A673 (cell line): ENCODE results near the gene MTFMT. TPM values are rescaled to one million over a fixed set of nuclear protein-coding genes. Genes with fewer than 3 reads are reported as not detected.

Experiments
- BruUV-seq: library from RNA; stranded (reverse); fragments of 400-500 nt; replicated peaks from 2 replicates; lab custom pipeline; 2021; lab: Mats Ljungman, UMichigan
- CTCF ChIA-PET: fragments of 300-600 bp; sonication (Branson Sonifier 250); formaldehyde crosslinking; loops from one replicate; lab custom pipeline; 2022; ENCODE audit warnings: antibody characterized with exemption; lab: Charles Lee
- POLR2A ChIA-PET: fragments of 300-600 bp; sonication (Branson Sonifier 250); formaldehyde crosslinking; loops from one replicate; lab custom pipeline; 2022; ENCODE audit warnings: antibody characterized with exemption; ENCODE audit not compliant: low non-redundant PET; lab: Charles Lee
- DNase-seq: peaks from one replicate; pipeline ENCODE4 v3.0.0-alpha.2; 2015; ENCODE audit warnings: low spot score
- H3K27ac ChIP-seq: fragments of 200-600 bp; sonication (generic); 2 replicates; pipeline ENCODE4 v1.5.1; 2016; ENCODE audit warnings: mixed run types, low read depth, mild to moderate bottlenecking, mixed read lengths, antibody characterized with exemption, low read length; ENCODE audit not compliant: poor library complexity, severe bottlenecking
- H3K27me3 ChIP-seq: fragments of 200-600 bp; sonication (generic); replicated peaks from 2 replicates; pipeline ENCODE4 v1.6.1; 2017; ENCODE audit warnings: mixed run types, low read depth, mild to moderate bottlenecking, mixed read lengths, antibody characterized with exemption, low read length; ENCODE audit not compliant: insufficient read depth, poor library complexity
- H3K36me3 ChIP-seq: fragments of 200-600 bp; sonication (generic); 2 replicates; pipeline ENCODE4 v1.6.1; 2016; ENCODE audit warnings: mixed run types, mild to moderate bottlenecking, mixed read lengths, antibody characterized with exemption, low read length; ENCODE audit not compliant: insufficient read depth, poor library complexity, severe bottlenecking
- H3K4me1 ChIP-seq: fragments of 200-600 bp; sonication (generic); 2 replicates; pipeline ENCODE4 v1.6.1; 2017; ENCODE audit warnings: mixed run types, mild to moderate bottlenecking, mixed read lengths, antibody characterized with exemption, low read length; ENCODE audit not compliant: insufficient read depth, poor library complexity, severe bottlenecking
- H3K4me3 ChIP-seq: fragments of 200-600 bp; sonication (generic); 2 replicates; pipeline ENCODE4 v1.5.1; 2016; ENCODE audit warnings: low read depth, mixed run types, mild to moderate bottlenecking, mixed read lengths, low read length; ENCODE audit not compliant: poor library complexity, severe bottlenecking
- H3K9me3 ChIP-seq: fragments of 200-600 bp; sonication (generic); 2 replicates; pipeline ENCODE4 v1.6.1; 2016; ENCODE audit warnings: mixed run types, low read depth, mild to moderate bottlenecking, mixed read lengths, antibody characterized with exemption, low read length; ENCODE audit not compliant: poor library complexity, severe bottlenecking
- CTCF ChIP-seq: fragments of 300-800, 200-600 bp; sonication (generic); conservative IDR thresholded peaks from 2 replicates; pipeline ENCODE4 v1.5.1; 2017; ENCODE audit warnings: low read depth, mild to moderate bottlenecking, antibody characterized with exemption, low read length, moderate library complexity, mixed read lengths
- EZH2 ChIP-seq: fragments of 200-600 bp; sonication (generic); IDR thresholded peaks from 2 replicates; pipeline ENCODE4 v1.6.1; 2017; ENCODE audit warnings: borderline replicate concordance, low read depth, mild to moderate bottlenecking, mixed read lengths, antibody characterized with exemption, low read length; ENCODE audit not compliant: poor library complexity, severe bottlenecking
- intact Hi-C: fragments of 100-400 bp; cut with micrococcal nuclease; formaldehyde crosslinking; loops from one replicate; pipeline ENCODE4 v1.10.0; 2022; ENCODE audit not compliant: unreplicated experiment
- total RNA-seq: library from RNA; stranded (reverse); gene quantifications from 2 replicates; pipeline ENCODE4 v1.2.3, GENCODE V29; 2021

MTFMT gene
- total RNA-seq, 1 experiment from 2014 or later, result 26.2 TPM

GRCh38 chr15:65008983-65009382 lies 20.5 kb downstream of the MTFMT start:
- Histone ChIP-seq H3K4me1 (no peaks in the 10 kb centered on the region), H3K27ac (no peak overlapping the region), H3K27me3 (no peaks in the 10 kb centered on the region), H3K36me3 (peaks cover 9% of the 10 kb centered on the region), H3K4me3 (no peak overlapping the region), H3K9me3 (no peaks in the 10 kb centered on the region)
- DNase-seq, result no peak
- intact Hi-C loops, result no loop called here
- ChIA-PET CTCF (interaction anchor here (0.6 to 1.3 kb wide), 2 partner anchors 197 to 278 kb away, joined by 3 to 5 read pairs; no protein-coding TSS in a partner anchor), POLR2A (interaction anchor here (0.6 kb wide), 1 partner anchor 8 kb away, joined by 3 read pairs; no protein-coding TSS in a partner anchor)
- BruUV-seq, result no TSS peak
- no peak; the same call in 1 of the 2 replicates for TF ChIP-seq CTCF
- no peak for TF ChIP-seq EZH2

- no peaks in the 10 kb centered on the region for H3K36me3 ChIP-seq
- POLR2A ChIA-PET, result no interaction called here
- no peaks in the 10 kb centered on the region for H3K4me1 ChIP-seq
- TF ChIP-seq EZH2 (no peak), CTCF (no peak)
- no TSS peak for BruUV-seq
- intact Hi-C loops, result no loop called here
- no peaks in the 10 kb centered on the region for H3K9me3 ChIP-seq
- H3K4me3 ChIP-seq, result no peak overlapping the region
- no peak overlapping the region for H3K27ac ChIP-seq
- no peaks in the 10 kb centered on the region for H3K27me3 ChIP-seq
- CTCF ChIA-PET, result no interaction called here
- DNase-seq, result no peak
Observed at GRCh38 chr15:65006876-65007275, 22.6 kb downstream of the MTFMT start.

GRCh38 chr15:65004993-65005392 lies 24.4 kb downstream of the MTFMT start:
- intact Hi-C loops, result no loop called here
- CTCF ChIA-PET, result no interaction called here
- Histone ChIP-seq H3K4me1 (no peaks in the 10 kb centered on the region), H3K36me3 (no peaks in the 10 kb centered on the region), H3K9me3 (no peaks in the 10 kb centered on the region), H3K4me3 (no peak overlapping the region), H3K27me3 (no peaks in the 10 kb centered on the region), H3K27ac (no peak overlapping the region)
- DNase-seq, result no peak
- no TSS peak for BruUV-seq
- POLR2A ChIA-PET, result no interaction called here
- no peak for TF ChIP-seq CTCF
- TF ChIP-seq EZH2, result no peak
